ENCODE measurements around the gene ZNF648. TPM values are rescaled to one million over a fixed set of nuclear protein-coding genes. Genes with fewer than 3 reads are reported as not detected.
"Not testable (repeated sequence)": the region's sequence is repeated elsewhere in the genome, so short reads cannot be mapped to it uniquely, and the experiment has no call there.

ZNF648 gene
- total RNA-seq, 1 donor from 2014 or later, result not detected

- Histone ChIP-seq H3K9me3 (no peaks in the 10 kb centered on the region), H3K27ac (no peak overlapping the region), H3K4me1 (peaks cover 9% of the 10 kb centered on the region), H3K27me3 (no peaks in the 10 kb centered on the region), H3K36me3 (no peaks in the 10 kb centered on the region), H3K4me3 (no peak overlapping the region)
- intact Hi-C loops (cut with DNase I), result no loop called here
- DNase-seq (ENCODE audit: extremely low spot score in 2 of 2), result no peak
- TF ChIP-seq CTCF (IDR thresholded peaks at IDR 0.05) (no peak), POLR2AphosphoS5 (IDR thresholded peaks at IDR 0.05; ENCODE audit: insufficient read depth in 1 of 2, low read depth in 1 of 2) (no peak), POLR2A (IDR thresholded peaks at IDR 0.05) (no peak)
Observed at GRCh38 chr1:182032251-182032650, 29.3 kb downstream of the ZNF648 start.

- H3K4me3 ChIP-seq, result peak overlapping the region; percentile 66 to 70
- intact Hi-C loops (cut with DNase I), result no loop called here
- DNase-seq (ENCODE audit: extremely low spot score in 2 of 2), result peak; percentile 97 to 98
- peak in 2 of 3 experiments; percentile 33 to 82 for TF ChIP-seq CTCF (IDR thresholded peaks at IDR 0.05)
- peak; percentile 51 to 87 for TF ChIP-seq POLR2AphosphoS5 (IDR thresholded peaks at IDR 0.05; ENCODE audit: insufficient read depth in 1 of 2, low read depth in 1 of 2)
- TF ChIP-seq POLR2A (IDR thresholded peaks at IDR 0.05), result peak in 1 of 2 donors; percentile 39
- H3K27ac ChIP-seq, result peak overlapping the region; percentile 87
- peaks cover 9% of the 10 kb centered on the region for H3K4me1 ChIP-seq
- H3K9me3 ChIP-seq, result no peaks in the 10 kb centered on the region
- H3K27me3 ChIP-seq, result no peaks in the 10 kb centered on the region
- H3K36me3 ChIP-seq, result no peaks in the 10 kb centered on the region
Observed at GRCh38 chr1:182029379-182030331, 31.9 kb downstream of the ZNF648 start.

GRCh38 chr1:182029002-182029378 lies 32.5 kb downstream of the ZNF648 start:
- Histone ChIP-seq H3K4me1 (peaks cover 9% of the 10 kb centered on the region), H3K4me3 (peak overlapping the region; percentile 66 to 70), H3K9me3 (no peaks in the 10 kb centered on the region), H3K27ac (peak overlapping the region; percentile 87), H3K27me3 (no peaks in the 10 kb centered on the region), H3K36me3 (no peaks in the 10 kb centered on the region)
- no peak for DNase-seq (ENCODE audit: extremely low spot score in 2 of 2)
- intact Hi-C loops (cut with DNase I), result no loop called here
- no peak for TF ChIP-seq CTCF (IDR thresholded peaks at IDR 0.05)

- Histone ChIP-seq H3K27me3 (no peaks in the 10 kb centered on the region), H3K27ac (no peak overlapping the region), H3K9me3 (no peaks in the 10 kb centered on the region), H3K4me1 (no peaks in the 10 kb centered on the region), H3K36me3 (no peaks in the 10 kb centered on the region), H3K4me3 (no peak overlapping the region)
- DNase-seq (ENCODE audit: extremely low spot score in 2 of 2), result no peak
- intact Hi-C loops (cut with DNase I), result no loop called here
- no peak for TF ChIP-seq POLR2AphosphoS5 (IDR thresholded peaks at IDR 0.05; ENCODE audit: insufficient read depth in 1 of 2, low read depth in 1 of 2)
- TF ChIP-seq POLR2A (IDR thresholded peaks at IDR 0.05), result no peak
- TF ChIP-seq CTCF (IDR thresholded peaks at IDR 0.05), result no peak
Observed at GRCh38 chr1:182015360-182015759, 46.2 kb downstream of the ZNF648 start.

GRCh38 chr1:182010800-182011370 lies 50.6 kb downstream of the ZNF648 start:
- H3K9me3 ChIP-seq; H3K4me3 ChIP-seq; intact Hi-C loops (cut with DNase I); H3K4me1 ChIP-seq; H3K27me3 ChIP-seq; H3K36me3 ChIP-seq; H3K27ac ChIP-seq; DNase-seq (ENCODE audit: extremely low spot score in 2 of 2): not testable (repeated sequence)

GRCh38 chr1:182005398-182005797 lies 56.1 kb downstream of the ZNF648 start:
- intact Hi-C loops (cut with DNase I); H3K4me3 ChIP-seq; H3K36me3 ChIP-seq; H3K27me3 ChIP-seq; H3K9me3 ChIP-seq; H3K27ac ChIP-seq; DNase-seq (ENCODE audit: extremely low spot score in 2 of 2): not testable (repeated sequence)
- H3K4me1 ChIP-seq, result peaks cover 14% of the 10 kb centered on the region

Data from vagina (tissue), 2 donors.